ENCODE measurements around the gene FNDC8.
"Not testable (repeated sequence)": the region's sequence is repeated elsewhere in the genome, so short reads cannot be mapped to it uniquely, and the experiment has no call there.

Gene FNDC8

GRCh38 chr17:35169835-35170363 lies 48.5 kb downstream of the FNDC8 start:
- H4K20me1 ChIP-seq (ENCODE audit: insufficient read depth, low read length) = no peaks in the 10 kb centered on the region

GRCh38 chr17:35170968-35171771 lies 49.8 kb downstream of the FNDC8 start:
- H2AFZ ChIP-seq (ENCODE audit: low read depth, low read length) = 0 out of 2 replicates have a peak overlapping the region, but pooled peaks have one; percentile 52
- no peak overlapping the region for H3K4me3 ChIP-seq (ENCODE audit: low read length)
- H3K9ac ChIP-seq (ENCODE audit: low read length) = no peak overlapping the region
- H3K27me3 ChIP-seq (ENCODE audit: low read depth, low read length) = no peaks in the 10 kb centered on the region
- no peaks in the 10 kb centered on the region for H3K4me1 ChIP-seq (ENCODE audit: low read length)
- no peaks in the 10 kb centered on the region for H3K79me2 ChIP-seq (ENCODE audit: low read length)
- H3K9me3 ChIP-seq (ENCODE audit: insufficient read depth, low read length) = no peaks in the 10 kb centered on the region
- H4K20me1 ChIP-seq (ENCODE audit: insufficient read depth, low read length) = no peaks in the 10 kb centered on the region
- TF ChIP-seq EZH2phosphoT487 (IDR thresholded peaks at IDR 0.05; ENCODE audit: low read depth) = no peak
- TF ChIP-seq CTCF (IDR thresholded peaks at IDR 0.05; ENCODE audit: low read depth, low read length) = peak; percentile 42
- no peak overlapping the region for H3K27ac ChIP-seq (ENCODE audit: low read length)
- no peaks in the 10 kb centered on the region for H3K36me3 ChIP-seq (replicated peaks; ENCODE audit: low read depth, low read length)
- no peak overlapping the region; the same call in 1 of the 2 replicates for H3K4me2 ChIP-seq (ENCODE audit: low read length)

More at GRCh38 chr17:35169835-35170363, 48.5 kb downstream of the FNDC8 start:
- Histone ChIP-seq H3K27ac (ENCODE audit: low read length) (no peak overlapping the region), H3K9ac (ENCODE audit: low read length) (no peak overlapping the region), H3K4me3 (ENCODE audit: low read length) (no peak overlapping the region), H3K4me2 (ENCODE audit: low read length) (no peak overlapping the region), H3K9me3 (ENCODE audit: insufficient read depth, low read length) (no peaks in the 10 kb centered on the region), H2AFZ (ENCODE audit: low read depth, low read length) (no peak overlapping the region), H3K79me2 (ENCODE audit: low read length) (no peaks in the 10 kb centered on the region), H3K4me1 (ENCODE audit: low read length) (no peaks in the 10 kb centered on the region), H3K36me3 (replicated peaks; ENCODE audit: low read depth, low read length) (no peaks in the 10 kb centered on the region), H3K27me3 (ENCODE audit: low read depth, low read length) (no peaks in the 10 kb centered on the region)
- TF ChIP-seq CTCF (IDR thresholded peaks at IDR 0.05; ENCODE audit: low read depth, low read length) = no peak
- TF ChIP-seq EZH2phosphoT487 (IDR thresholded peaks at IDR 0.05; ENCODE audit: low read depth) = no peak

GRCh38 chr17:35171834-35172233 lies 50.4 kb downstream of the FNDC8 start:
- Histone ChIP-seq H3K9ac (ENCODE audit: low read length) (no peak overlapping the region), H4K20me1 (ENCODE audit: insufficient read depth, low read length) (no peaks in the 10 kb centered on the region), H3K27ac (ENCODE audit: low read length) (no peak overlapping the region), H3K27me3 (ENCODE audit: low read depth, low read length) (no peaks in the 10 kb centered on the region), H2AFZ (ENCODE audit: low read depth, low read length) (no peak overlapping the region), H3K79me2 (ENCODE audit: low read length) (no peaks in the 10 kb centered on the region), H3K4me3 (ENCODE audit: low read length) (no peak overlapping the region), H3K36me3 (replicated peaks; ENCODE audit: low read depth, low read length) (no peaks in the 10 kb centered on the region), H3K9me3 (ENCODE audit: insufficient read depth, low read length) (no peaks in the 10 kb centered on the region), H3K4me1 (ENCODE audit: low read length) (no peaks in the 10 kb centered on the region), H3K4me2 (ENCODE audit: low read length) (no peak overlapping the region; the same call in 1 of the 2 replicates)
- TF ChIP-seq CTCF (IDR thresholded peaks at IDR 0.05; ENCODE audit: low read depth, low read length) (no peak), EZH2phosphoT487 (IDR thresholded peaks at IDR 0.05; ENCODE audit: low read depth) (no peak)

GRCh38 chr17:35172321-35172720 lies 50.9 kb downstream of the FNDC8 start:
- not testable (repeated sequence) for H3K79me2 ChIP-seq (ENCODE audit: low read length); H3K27me3 ChIP-seq (ENCODE audit: low read depth, low read length); H2AFZ ChIP-seq (ENCODE audit: low read depth, low read length); H3K9ac ChIP-seq (ENCODE audit: low read length); H3K36me3 ChIP-seq (replicated peaks; ENCODE audit: low read depth, low read length); H4K20me1 ChIP-seq (ENCODE audit: insufficient read depth, low read length); H3K27ac ChIP-seq (ENCODE audit: low read length); H3K4me3 ChIP-seq (ENCODE audit: low read length); H3K4me1 ChIP-seq (ENCODE audit: low read length); H3K9me3 ChIP-seq (ENCODE audit: insufficient read depth, low read length); H3K4me2 ChIP-seq (ENCODE audit: low read length)
